Stimulated activated CD4-positive, alpha-beta T cell treated with anti-CD3 and anti-CD28 coated beads, TNF-alpha, amount 100 ng/mL, for 24 hours (primary cell): ENCODE data around the gene TADA2B.
A peak's percentile ranks its signal among the peaks of the same experiment; 100 is the strongest.

Experiments used
- DNase-seq, 3 experiments: peaks; one replicate each; pipeline ENCODE4 v3.0.0-alpha.2; 2020; ENCODE audit warnings: low read depth in 3 of 3

Gene TADA2B

GRCh38 chr4:7040765-7041164 lies 2.4 kb upstream of the TADA2B start:
- no peak for DNase-seq

- no peak for DNase-seq
These were observed 1.9 kb upstream of the TADA2B start for GRCh38 chr4:7041246-7041645.

- DNase-seq, result no peak
These were observed 1.2 kb upstream of the TADA2B start for GRCh38 chr4:7041801-7042502.

- DNase-seq, result peak; percentile 83 to 92 (median 88)
These were observed 479 bp upstream of the TADA2B start for GRCh38 chr4:7042503-7043283.

GRCh38 chr4:7044137-7044930 lies 1.2 kb downstream of the TADA2B start:
- DNase-seq, result no peak

GRCh38 chr4:7045553-7045952 lies 2.4 kb downstream of the TADA2B start:
- DNase-seq, result no peak

- DNase-seq, result no peak
These were observed 3.1 kb downstream of the TADA2B start for GRCh38 chr4:7045961-7046921.

GRCh38 chr4:7046971-7047370 lies 3.8 kb downstream of the TADA2B start:
- DNase-seq, result no peak

GRCh38 chr4:7048642-7049041 lies 5.5 kb downstream of the TADA2B start:
- DNase-seq, result no peak

- no peak for DNase-seq
These were observed 6.1 kb downstream of the TADA2B start for GRCh38 chr4:7049295-7049694.

- DNase-seq, result no peak
These were observed 6.6 kb downstream of the TADA2B start for GRCh38 chr4:7049739-7050138.

- DNase-seq, result no peak
These were observed 7.4 kb downstream of the TADA2B start for GRCh38 chr4:7050481-7051143.

GRCh38 chr4:7051144-7051495 lies 7.9 kb downstream of the TADA2B start:
- no peak for DNase-seq

GRCh38 chr4:7051905-7052304 lies 8.7 kb downstream of the TADA2B start:
- no peak for DNase-seq

GRCh38 chr4:7052313-7052712 lies 9.1 kb downstream of the TADA2B start:
- DNase-seq, result no peak

- DNase-seq, result no peak
These were observed 9.9 kb downstream of the TADA2B start for GRCh38 chr4:7052923-7053715.

- DNase-seq, result no peak
These were observed 11.1 kb downstream of the TADA2B start for GRCh38 chr4:7054106-7054880.

GRCh38 chr4:7055111-7055989 lies 12.2 kb downstream of the TADA2B start:
- no peak for DNase-seq
